Mucosa of descending colon (tissue), 3 donors: ENCODE data around the gene MLLT10. TPM values are rescaled to one million over a fixed set of nuclear protein-coding genes. Genes with fewer than 3 reads are reported as not detected.
A peak's percentile ranks its signal among the peaks of the same experiment; 100 is the strongest.

Source experiments
- ATAC-seq: fragments of 200-7000 bp; cut with Tn5 transposase; one replicate; pipeline ENCODE4 v1.9.1; 2020; ENCODE audit warnings: mild to moderate bottlenecking, moderate library complexity
- DNase-seq, 3 donors: peaks; one replicate each; pipeline ENCODE4 v3.0.0-alpha.2; 2020
- H3K36me3 ChIP-seq: fragments of 200-600 bp; one replicate; pipeline ENCODE4 v1.8.0; 2021; ENCODE audit warnings: low read depth, mild to moderate bottlenecking
- H3K4me1 ChIP-seq: fragments of 200-600 bp; one replicate; pipeline ENCODE4 v1.8.0; 2021; ENCODE audit warnings: low read depth, mild to moderate bottlenecking
- H3K4me3 ChIP-seq: fragments of 200-600 bp; one replicate; pipeline ENCODE4 v1.8.0; 2021; ENCODE audit warnings: mild to moderate bottlenecking
- H3K9me3 ChIP-seq: fragments of 200-600 bp; one replicate; pipeline ENCODE4 v1.8.0; 2021; ENCODE audit warnings: mild to moderate bottlenecking
- CTCF ChIP-seq: fragments of 200-600 bp; IDR thresholded peaks from one replicate; pipeline ENCODE4 v1.8.0; 2022; ENCODE audit warnings: antibody characterized with exemption, mild to moderate bottlenecking
- intact Hi-C, 2 donors: fragments of 100-400 bp; cut with DNase I in 1 of 2; cut with micrococcal nuclease in 1 of 2; formaldehyde crosslinking; loops; one replicate each; pipeline versions ENCODE4 v1.11.0 to v1.11.1; 2022; cut with DNase I, micrococcal nuclease
- total RNA-seq, 3 donors: library from RNA; stranded (reverse); fragmentation: NEBNext Ultra II Directional in 2 of 3; extraction: Animal tissue kit (Norgen Biotek cat#: 25700) in 2 of 3; gene quantifications; one replicate each; pipeline versions ENCODE4 v1.2.1 to v1.2.4, GENCODE V29; 2021 to 2023
- donor health status: DM: no; HTN: no; CAD: no; lungs with moderate emphysema.
- donor health status: DM: no; HTN: no; CAD: no.
- donor health status: DM: no; HTN: yes; CAD: no.

Gene MLLT10
- total RNA-seq, 3 donors from 2014 or later: 29.6 to 43.1 (median 35.8) TPM

- H3K9me3 ChIP-seq: no peaks in the 10 kb centered on the region
- DNase-seq: no peak
- H3K4me1 ChIP-seq: peaks cover 20% of the 10 kb centered on the region
- ATAC-seq: no peak
- H3K36me3 ChIP-seq: no peaks in the 10 kb centered on the region
- no peak overlapping the region for H3K4me3 ChIP-seq
- intact Hi-C loops: loop anchor here in 1 of 2 donors (10.0 kb wide), 1 partner anchor 230 kb away; no protein-coding TSS in a partner anchor
- TF ChIP-seq CTCF: no peak
These were observed 38.9 kb upstream of the MLLT10 start for GRCh38 chr10:21495002-21495751.

- peak; percentile 96 for TF ChIP-seq CTCF
- ATAC-seq (peak; percentile 94), DNase-seq (peak; percentile 83 to 89 (median 86))
- Histone ChIP-seq H3K4me1 (peaks cover 20% of the 10 kb centered on the region), H3K36me3 (no peaks in the 10 kb centered on the region), H3K9me3 (no peaks in the 10 kb centered on the region), H3K4me3 (no peak overlapping the region)
- intact Hi-C loops: loop anchor here in 1 of 2 donors (10.0 kb wide), 1 partner anchor 229 kb away; no protein-coding TSS in a partner anchor
These were observed 38.2 kb upstream of the MLLT10 start for GRCh38 chr10:21495752-21496342.

GRCh38 chr10:21496343-21497176, 37.5 kb upstream of the MLLT10 start:
- Histone ChIP-seq H3K4me1 (peaks cover 20% of the 10 kb centered on the region), H3K36me3 (no peaks in the 10 kb centered on the region), H3K4me3 (no peak overlapping the region), H3K9me3 (no peaks in the 10 kb centered on the region)
- intact Hi-C loops: loop anchor here in 1 of 2 donors (10.0 kb wide), 1 partner anchor 228 kb away; no protein-coding TSS in a partner anchor
- DNase-seq: peak; percentile 52 to 63 (median 58)
- TF ChIP-seq CTCF: no peak
- ATAC-seq: peak; percentile 64

GRCh38 chr10:21497177-21497807, 36.7 kb upstream of the MLLT10 start:
- H3K36me3 ChIP-seq: no peaks in the 10 kb centered on the region
- ATAC-seq (peak; percentile 75), DNase-seq (peak; percentile 92 to 94 (median 94))
- peaks cover 20% of the 10 kb centered on the region for H3K4me1 ChIP-seq
- TF ChIP-seq CTCF: no peak
- intact Hi-C loops: loop anchor here in 1 of 2 donors (10.0 kb wide), 1 partner anchor 228 kb away; no protein-coding TSS in a partner anchor
- no peak overlapping the region for H3K4me3 ChIP-seq
- no peaks in the 10 kb centered on the region for H3K9me3 ChIP-seq

- H3K4me1 ChIP-seq: peaks cover 20% of the 10 kb centered on the region
- TF ChIP-seq CTCF: no peak
- no peaks in the 10 kb centered on the region for H3K9me3 ChIP-seq
- ATAC-seq: no peak
- H3K36me3 ChIP-seq: no peaks in the 10 kb centered on the region
- H3K4me3 ChIP-seq: no peak overlapping the region
- DNase-seq: no peak
- intact Hi-C loops: loop anchor here in 1 of 2 donors (10.0 kb wide), 1 partner anchor 226 kb away; no protein-coding TSS in a partner anchor
These were observed 35.7 kb upstream of the MLLT10 start for GRCh38 chr10:21498377-21498776.
